Esophagus squamous epithelium (tissue), 5 donors: Measurements from ENCODE around the gene GPC1. TPM values are rescaled to one million over a fixed set of nuclear protein-coding genes. Genes with fewer than 3 reads are reported as not detected.

Experiments
- DNase-seq: peaks from one replicate; lab custom pipeline; 2025; lab: John Stamatoyannopoulos, UW
- H3K27ac ChIP-seq, 4 donors: fragments of 200-600 bp; sonication (generic); one replicate each; pipeline ENCODE4 v1.5.1; 2016 to 2019; ENCODE audit warnings: mild to moderate bottlenecking in 1 of 4
- H3K27me3 ChIP-seq, 4 donors: fragments of 200-600 bp; sonication (generic); 1 replicate in 3 of 4; 2 replicates in 1 of 4; pipeline versions ENCODE4 v1.5.1 to v1.6.0; 2017 to 2021; ENCODE audit warnings: antibody characterized with exemption in 1 of 4
- H3K36me3 ChIP-seq, 3 donors: fragments of 200-600 bp; sonication (generic); one replicate each; pipeline ENCODE4 v1.5.1; 2016 to 2019
- H3K4me1 ChIP-seq, 3 donors: fragments of 200-600 bp; sonication (generic); one replicate each; pipeline ENCODE4 v1.5.1; 2017 to 2019
- H3K4me3 ChIP-seq, 4 donors: fragments of 200-600 bp; sonication (generic); 1 replicate in 3 of 4; 2 replicates in 1 of 4; pipeline ENCODE4 v1.5.1; 2016 to 2019; ENCODE audit warnings: mild to moderate bottlenecking in 2 of 4, moderate library complexity in 1 of 4
- H3K9me3 ChIP-seq, 3 donors: fragments of 200-600 bp; sonication (generic); one replicate each; pipeline ENCODE4 v1.5.1; 2016 to 2019
- CTCF ChIP-seq, 6 experiments: fragments of 450-650 bp in 4 of 6; fragments of 200-600 bp in 2 of 6; sonication (generic) in 2 of 6; IDR thresholded peaks; one replicate each; pipeline ENCODE4 v1.5.1; 2016 to 2019; ENCODE audit warnings: antibody characterized with exemption in 6 of 6, mild to moderate bottlenecking in 4 of 6, moderate library complexity in 4 of 6
- POLR2A ChIP-seq, 4 donors: fragments of 450-650 bp; IDR thresholded peaks; one replicate each; pipeline ENCODE4 v1.6.1; 2017; ENCODE audit warnings: antibody characterized with exemption in 4 of 4, mild to moderate bottlenecking in 4 of 4, moderate library complexity in 3 of 4
- WGBS, 2 donors: methylation state at CpG; one replicate each; pipeline ENCODE4 v1.1.5; 2018; 5-methylcytosine and 5-hydroxymethylcytosine counted together
- intact Hi-C: fragments of 100-400 bp; cut with DNase I; formaldehyde crosslinking; loops from one replicate; pipeline ENCODE4 v1.15.0; 2022
- total RNA-seq, 4 donors: library from RNA; depleted of rRNA; stranded (reverse); fragments of >200 nt; gene quantifications; one replicate each; pipeline ENCODE4 v1.1.0, GENCODE V29; 2016
- donor health status: DM: yes; HTN: yes; CAD: no.

The GPC1 gene
- total RNA-seq, 4 donors from 2014 or later = 59.3 to 129 (median 78.6) TPM

GRCh38 chr2:240397924-240398645 lies 37.4 kb upstream of the GPC1 start:
- Histone ChIP-seq H3K4me1 (peaks cover 17 to 46% (median 25%) of the 10 kb centered on the region in 3 donors), H3K36me3 (no peaks in the 10 kb centered on the region), H3K27ac (no peak overlapping the region), H3K27me3 (peaks cover 0 to 13% (median 0%) of the 10 kb centered on the region in 4 donors), H3K9me3 (no peaks in the 10 kb centered on the region), H3K4me3 (no peak overlapping the region)
- DNase-seq = no peak
- TF ChIP-seq POLR2A (IDR thresholded peaks at IDR 0.05) (no peak), CTCF (IDR thresholded peaks at IDR 0.05) (no peak)
- 77 to 81% methylated on average over 18 to 19 of the region's 19 CpGs for WGBS, 2 donors
- intact Hi-C loops = no loop called here

DNA sequence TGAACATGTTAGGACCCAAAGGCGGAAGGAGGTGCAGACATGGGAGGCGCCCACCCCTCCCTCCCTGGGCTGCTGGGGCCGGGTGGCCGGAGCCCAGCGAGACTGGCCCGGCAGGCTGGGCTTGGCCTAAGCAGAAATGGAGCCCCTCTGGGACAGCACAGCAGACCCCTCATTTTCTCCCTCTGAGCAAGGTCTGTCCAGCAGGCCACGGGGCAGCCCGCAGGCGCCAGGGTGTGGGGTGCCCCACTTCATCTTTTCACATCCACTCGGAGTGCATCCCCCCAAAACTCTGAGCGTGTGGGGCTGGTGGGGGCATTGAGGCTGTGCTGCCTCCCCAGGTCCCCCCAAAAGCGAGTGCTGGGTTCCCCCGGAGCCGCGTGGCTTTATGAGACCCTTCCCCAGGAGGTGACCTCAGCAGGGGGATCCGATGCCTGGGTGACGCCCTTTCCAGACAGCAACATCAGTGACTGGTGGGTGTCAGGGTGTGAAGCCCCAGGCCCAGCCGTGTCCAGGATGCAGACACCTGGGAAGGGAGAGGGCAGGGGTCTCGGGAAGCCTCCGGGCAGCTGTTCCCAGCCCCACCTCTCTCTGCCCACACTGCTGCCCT lies 36.7 kb upstream of the GPC1 start:
- H3K4me3 ChIP-seq = no peak overlapping the region
- TF ChIP-seq POLR2A (IDR thresholded peaks at IDR 0.05) = no peak
- no peak for TF ChIP-seq CTCF (IDR thresholded peaks at IDR 0.05)
- peaks cover 0 to 13% (median 0%) of the 10 kb centered on the region in 4 donors for H3K27me3 ChIP-seq
- DNase-seq = no peak
- no peaks in the 10 kb centered on the region for H3K9me3 ChIP-seq
- H3K36me3 ChIP-seq = no peaks in the 10 kb centered on the region
- intact Hi-C loops = no loop called here
- no peak overlapping the region for H3K27ac ChIP-seq
- WGBS, 2 donors = 67 to 84% methylated on average over 1 to 9 of the region's 20 CpGs
- peaks cover 17 to 46% (median 25%) of the 10 kb centered on the region in 3 donors for H3K4me1 ChIP-seq

GRCh38 chr2:240399419-240400324 lies 35.8 kb upstream of the GPC1 start:
- peaks cover 17 to 46% (median 25%) of the 10 kb centered on the region in 3 donors for H3K4me1 ChIP-seq
- intact Hi-C loops = no loop called here

GRCh38 chr2:240400371-240401161 lies 34.9 kb upstream of the GPC1 start:
- peaks cover 17 to 45% (median 24%) of the 10 kb centered on the region in 3 donors for H3K4me1 ChIP-seq
- intact Hi-C loops = no loop called here
- no peak overlapping the region for H3K27ac ChIP-seq
- no peaks in the 10 kb centered on the region for H3K36me3 ChIP-seq
- no peaks in the 10 kb centered on the region for H3K9me3 ChIP-seq
- no peak overlapping the region for H3K4me3 ChIP-seq
- H3K27me3 ChIP-seq = peaks cover 0 to 13% (median 0%) of the 10 kb centered on the region in 4 donors
- 50 to 100% methylated on average over 1 to 13 of the region's 22 CpGs for WGBS, 2 donors
- no peak for TF ChIP-seq POLR2A (IDR thresholded peaks at IDR 0.05)
- DNase-seq = no peak

More at GRCh38 chr2:240399419-240400324, 35.8 kb upstream of the GPC1 start:
- no peaks in the 10 kb centered on the region for H3K9me3 ChIP-seq
- DNase-seq = no peak
- no peak overlapping the region for H3K4me3 ChIP-seq
- no peak for TF ChIP-seq CTCF (IDR thresholded peaks at IDR 0.05)
- no peak for TF ChIP-seq POLR2A (IDR thresholded peaks at IDR 0.05)
- no peaks in the 10 kb centered on the region for H3K36me3 ChIP-seq
- no peak overlapping the region for H3K27ac ChIP-seq
- WGBS, 2 donors = 77 to 80% methylated on average over 1 to 8 of the region's 14 CpGs
- peaks cover 0 to 13% (median 0%) of the 10 kb centered on the region in 4 donors for H3K27me3 ChIP-seq

- intact Hi-C loops = no loop called here
- DNase-seq = no peak
- WGBS, 2 donors = 69 to 85% methylated on average over 5 to 8 of the region's 12 CpGs
Measured at GRCh38 chr2:240401308-240401707, 34.2 kb upstream of the GPC1 start.

More at GRCh38 chr2:240401308-240401707, 34.2 kb upstream of the GPC1 start:
- no peaks in the 10 kb centered on the region for H3K36me3 ChIP-seq
- H3K27me3 ChIP-seq = peaks cover 0 to 13% (median 0%) of the 10 kb centered on the region in 4 donors
- H3K4me3 ChIP-seq = no peak overlapping the region
- TF ChIP-seq CTCF (IDR thresholded peaks at IDR 0.05) = no peak
- no peak for TF ChIP-seq POLR2A (IDR thresholded peaks at IDR 0.05)
- H3K4me1 ChIP-seq = peaks cover 11 to 38% (median 16%) of the 10 kb centered on the region in 3 donors
- H3K9me3 ChIP-seq = no peaks in the 10 kb centered on the region
- H3K27ac ChIP-seq = no peak overlapping the region
